ENCODE results near the gene IFT57. TPM values are rescaled to one million over a fixed set of nuclear protein-coding genes. Genes with fewer than 3 reads are reported as not detected.

IFT57 gene
- total and polyA plus RNA-seq, 2 of the 8 experiments (the other 6 are each of a cell fraction or from before 2014, with no cell fraction given), result 15.1 to 27.8 TPM

- H2AFZ ChIP-seq (ENCODE audit: low read length), result no peak overlapping the region
- no peak overlapping the region for H3K56ac ChIP-seq (replicated peaks; ENCODE audit: insufficient read length, low read depth, low read length)
- no peaks in the 10 kb centered on the region for H4K20me1 ChIP-seq (replicated peaks in 1 of 2; ENCODE audit: control insufficient read depth in 1 of 2, insufficient read depth in 2 of 2, low read length in 2 of 2)
- no peak overlapping the region for H3K23ac ChIP-seq (ENCODE audit: insufficient read length)
- H2BK15ac ChIP-seq (ENCODE audit: low read length), result no peak overlapping the region
- no peak overlapping the region for H2BK20ac ChIP-seq (ENCODE audit: low read length)
- TF ChIP-seq HDAC6 (IDR thresholded peaks at IDR 0.05; ENCODE audit: low read depth, low read length) (no peak), CBX5 (IDR thresholded peaks at IDR 0.05; ENCODE audit: low read depth, low read length) (no peak)
- POLR2A ChIA-PET (ENCODE audit: partially characterized antibody), result no interaction called here
- no peak overlapping the region for H2BK12ac ChIP-seq (ENCODE audit: low read depth, low read length)
- H3K14ac ChIP-seq (ENCODE audit: insufficient read length), result no peak overlapping the region
- H4K5ac ChIP-seq (ENCODE audit: insufficient read length, low read depth, low read length), result no peak overlapping the region
- no peaks in the 10 kb centered on the region for H3K27me3 ChIP-seq (replicated peaks in 1 of 4; ENCODE audit: control insufficient read depth in 3 of 4, extremely low read depth in 1 of 4, insufficient read depth in 3 of 4, low read length in 3 of 4)
- H4K8ac ChIP-seq (ENCODE audit: extremely low read depth, insufficient read depth, low read length), result no peak overlapping the region
- H2BK120ac ChIP-seq (replicated peaks; ENCODE audit: low read depth, low read length), result no peak overlapping the region
- DNase-seq (ENCODE audit: low read depth in 1 of 2, low spot score in 2 of 2) (no peak), FAIRE-seq (no peak)
- H3K27ac ChIP-seq (ENCODE audit: low read depth, low read length), result no peak overlapping the region
- H3K4me2 ChIP-seq (ENCODE audit: insufficient read depth in 1 of 2, low read depth in 2 of 2, low read length in 2 of 2), result no peak overlapping the region
- no peak overlapping the region for H3K18ac ChIP-seq (ENCODE audit: extremely low read depth, low read length)
- H3K79me2 ChIP-seq (ENCODE audit: control insufficient read depth in 1 of 2, insufficient read depth in 2 of 2, low read length in 2 of 2), result no peaks in the 10 kb centered on the region
- H3K4me3 ChIP-seq (ENCODE audit: extremely low read depth in 1 of 4, insufficient read depth in 2 of 4, low read depth in 3 of 4, low read length in 4 of 4), result no peak overlapping the region
- H3K79me1 ChIP-seq (ENCODE audit: low read depth, low read length), result no peaks in the 10 kb centered on the region
- H3K4ac ChIP-seq (replicated peaks; ENCODE audit: insufficient read length, low read depth, low read length), result no peak overlapping the region
- CTCF ChIA-PET (ENCODE audit: partially characterized antibody), result no interaction called here
- H2AK5ac ChIP-seq (ENCODE audit: low read depth, low read length), result no peak overlapping the region
- H2BK5ac ChIP-seq (ENCODE audit: low read depth, low read length), result no peak overlapping the region
- no peaks in the 10 kb centered on the region for H3K9me3 ChIP-seq (ENCODE audit: insufficient read depth in 2 of 2, low read depth in 1 of 2, low read length in 1 of 2)
- H3K36me3 ChIP-seq (ENCODE audit: control insufficient read depth in 2 of 4, insufficient read depth in 4 of 4, low read length in 3 of 4), result no peaks in the 10 kb centered on the region; a peak in 1 of 8 replicates
- H3K23me2 ChIP-seq (ENCODE audit: low read depth, low read length), result no peaks in the 10 kb centered on the region
- H3K9ac ChIP-seq (replicated peaks in 1 of 4; ENCODE audit: extremely low read depth in 1 of 4, low read depth in 3 of 4, low read length in 3 of 4), result no peak overlapping the region
- no peak overlapping the region for H4K91ac ChIP-seq (replicated peaks; ENCODE audit: insufficient read length, low read length)
- H3K4me1 ChIP-seq (replicated peaks in 1 of 4; ENCODE audit: control insufficient read depth in 3 of 4, insufficient read depth in 4 of 4, low read length in 3 of 4), result no peaks in the 10 kb centered on the region
Measured at GRCh38 chr3:108164391-108164790, 57.8 kb downstream of the IFT57 start.
